HG03521 (cell line): ENCODE measurements around the gene NGRN.
"Not testable (repeated sequence)": the region's sequence is repeated elsewhere in the genome, so short reads cannot be mapped to it uniquely, and the experiment has no call there.

Experiments
- ATAC-seq: cut with Tn5 transposase; IDR thresholded peaks from one replicate; pipeline ENCODE4 v1.9.1; 2021; ENCODE audit warnings: mild to moderate bottlenecking, moderate library complexity; ENCODE audit not compliant: unreplicated experiment

The NGRN gene

DNA sequence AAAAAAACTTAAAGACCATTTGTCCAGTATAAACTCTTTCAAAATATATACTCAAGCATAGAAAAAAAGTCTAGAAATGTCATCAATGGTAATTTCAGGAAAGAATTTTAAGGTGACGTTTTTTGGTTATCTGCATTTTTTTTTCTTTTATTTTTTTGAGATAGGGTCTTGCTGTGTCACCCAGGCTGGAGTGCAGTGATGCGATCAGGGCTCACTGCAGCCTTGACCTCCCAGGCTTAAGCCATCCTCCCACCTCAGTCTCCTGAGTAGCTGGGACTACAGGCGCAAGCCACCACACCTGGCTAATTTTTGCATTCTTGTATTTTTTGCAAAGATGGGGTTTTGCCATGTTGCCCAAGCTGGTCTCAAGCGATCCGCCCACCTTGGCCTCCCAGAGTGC is 15.3 kb downstream of the NGRN start:
- ATAC-seq: not testable (repeated sequence)

GRCh38 chr15:90281637-90282036 is 16.2 kb downstream of the NGRN start:
- ATAC-seq: not testable (repeated sequence)

GRCh38 chr15:90286678-90287077 is 21.2 kb downstream of the NGRN start:
- no peak for ATAC-seq

GRCh38 chr15:90287101-90287500 is 21.6 kb downstream of the NGRN start:
- ATAC-seq: no peak

DNA sequence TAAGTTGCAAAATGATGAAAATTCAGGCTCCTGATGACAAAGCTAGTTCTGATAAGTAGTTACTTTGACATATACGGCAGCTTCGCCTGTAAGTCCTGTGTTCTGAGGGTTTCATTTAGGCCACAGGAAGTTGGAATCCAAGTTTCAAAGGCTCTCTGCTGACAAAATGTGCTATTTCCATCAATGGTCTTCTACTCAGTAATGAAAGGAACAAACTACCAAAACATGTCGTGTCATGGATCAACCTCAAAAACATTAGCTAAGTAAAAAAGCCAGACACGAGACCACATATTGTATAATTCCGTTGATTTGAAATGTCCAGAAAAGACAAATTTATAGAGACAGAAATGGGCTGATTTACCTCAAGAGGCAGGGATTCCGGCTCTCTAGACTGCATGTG is 22.5 kb downstream of the NGRN start:
- ATAC-seq: no peak

- ATAC-seq: no peak
Observed at GRCh38 chr15:90291679-90292356, 26.3 kb downstream of the NGRN start.

- ATAC-seq: not testable (repeated sequence)
Observed at GRCh38 chr15:90293040-90293810, 27.8 kb downstream of the NGRN start.

DNA sequence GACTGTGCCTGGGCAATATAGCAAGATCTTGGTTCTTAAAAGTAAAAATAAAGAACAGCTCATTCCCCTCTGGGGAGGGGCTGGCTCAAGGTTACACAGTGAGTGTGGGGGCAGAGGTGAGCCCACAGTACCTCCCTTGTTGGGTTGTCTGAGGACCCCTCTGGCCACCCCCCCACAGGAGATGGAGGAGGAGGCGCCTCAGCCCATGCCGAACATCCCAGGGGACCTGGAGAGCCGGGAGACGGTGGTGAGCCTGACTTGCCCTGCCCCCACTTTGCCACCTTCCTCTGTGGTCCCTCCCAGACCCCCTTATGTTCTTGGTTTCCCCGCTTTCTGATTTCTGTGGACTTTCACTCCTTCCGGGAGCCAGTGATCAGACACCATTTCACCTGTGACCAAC is 28.7 kb downstream of the NGRN start:
- ATAC-seq: no peak

DNA sequence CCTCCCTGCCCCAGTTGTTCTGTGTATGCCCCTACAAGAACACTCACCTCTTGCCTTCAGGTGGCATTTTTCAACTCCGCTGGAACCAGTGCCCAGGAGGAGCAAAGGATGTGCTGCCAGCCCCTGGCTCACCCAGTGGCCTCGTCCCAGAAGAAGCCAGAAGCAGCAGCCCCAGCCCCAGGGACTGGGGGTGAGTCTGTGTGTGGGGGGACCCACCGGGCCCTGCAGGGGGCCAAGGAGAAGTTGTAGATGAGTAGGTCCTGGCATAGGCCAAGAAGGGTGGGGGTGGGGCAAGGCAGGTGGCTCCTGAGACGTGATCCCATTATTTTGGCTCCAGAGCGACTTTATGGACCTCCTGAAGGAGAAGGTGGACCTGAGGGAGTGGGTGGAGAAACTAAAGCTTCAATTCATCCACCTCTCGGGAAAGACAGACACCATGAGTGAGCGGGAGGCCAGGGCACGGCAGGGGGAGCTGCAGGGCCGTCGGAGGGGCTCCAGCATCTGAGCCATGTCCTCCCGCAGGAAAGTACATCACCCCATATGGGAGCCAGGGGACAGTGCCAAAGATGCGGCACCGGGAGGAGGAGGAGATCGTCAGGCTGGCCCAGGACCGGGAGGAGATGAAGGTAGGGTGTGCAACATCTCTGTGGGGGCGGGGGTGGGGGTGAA is 29.3 kb downstream of the NGRN start:
- no peak for ATAC-seq

GRCh38 chr15:90295270-90295648 is 29.8 kb downstream of the NGRN start:
- ATAC-seq: no peak

GRCh38 chr15:90296316-90296884 is 30.9 kb downstream of the NGRN start:
- ATAC-seq: not testable (repeated sequence)

DNA sequence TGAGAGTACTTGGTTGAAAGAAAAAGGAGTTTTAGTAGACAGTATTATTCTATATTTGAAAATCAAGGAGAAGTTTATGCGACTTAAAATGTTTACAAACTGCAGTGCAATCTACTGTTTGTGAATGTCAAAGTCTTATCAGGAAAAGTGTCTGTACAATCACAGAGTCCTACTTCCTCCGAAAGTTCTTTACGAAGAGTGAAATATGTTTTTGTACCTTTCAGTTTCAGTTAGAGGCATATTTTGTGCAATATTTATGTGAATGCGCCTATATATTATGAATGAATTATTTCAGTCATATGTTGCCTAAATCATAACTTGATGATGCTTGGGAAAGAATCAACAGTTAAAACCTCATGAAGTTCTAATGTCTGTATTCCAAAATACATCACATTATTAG is 31.5 kb downstream of the NGRN start:
- ATAC-seq: no peak

DNA sequence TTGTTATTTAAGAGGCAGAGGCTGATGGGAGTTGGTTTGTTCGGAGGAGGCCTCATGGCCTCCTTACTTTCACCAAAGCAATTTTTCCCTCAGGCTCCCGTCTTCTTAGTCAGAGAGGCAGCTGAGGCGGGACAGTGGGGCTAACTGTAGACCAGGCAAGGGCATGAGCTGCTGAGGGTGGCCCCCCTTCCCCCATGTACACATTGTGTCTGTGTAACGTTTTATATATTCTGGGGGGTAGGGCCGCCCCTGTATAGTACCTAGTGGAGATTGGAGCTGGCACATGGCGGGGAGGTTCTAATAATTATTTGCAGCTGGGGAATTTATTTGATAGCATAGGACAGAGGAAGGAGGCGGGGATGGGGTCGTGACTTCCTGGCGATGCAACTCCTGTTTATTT is 35.1 kb downstream of the NGRN start:
- ATAC-seq: no peak

DNA sequence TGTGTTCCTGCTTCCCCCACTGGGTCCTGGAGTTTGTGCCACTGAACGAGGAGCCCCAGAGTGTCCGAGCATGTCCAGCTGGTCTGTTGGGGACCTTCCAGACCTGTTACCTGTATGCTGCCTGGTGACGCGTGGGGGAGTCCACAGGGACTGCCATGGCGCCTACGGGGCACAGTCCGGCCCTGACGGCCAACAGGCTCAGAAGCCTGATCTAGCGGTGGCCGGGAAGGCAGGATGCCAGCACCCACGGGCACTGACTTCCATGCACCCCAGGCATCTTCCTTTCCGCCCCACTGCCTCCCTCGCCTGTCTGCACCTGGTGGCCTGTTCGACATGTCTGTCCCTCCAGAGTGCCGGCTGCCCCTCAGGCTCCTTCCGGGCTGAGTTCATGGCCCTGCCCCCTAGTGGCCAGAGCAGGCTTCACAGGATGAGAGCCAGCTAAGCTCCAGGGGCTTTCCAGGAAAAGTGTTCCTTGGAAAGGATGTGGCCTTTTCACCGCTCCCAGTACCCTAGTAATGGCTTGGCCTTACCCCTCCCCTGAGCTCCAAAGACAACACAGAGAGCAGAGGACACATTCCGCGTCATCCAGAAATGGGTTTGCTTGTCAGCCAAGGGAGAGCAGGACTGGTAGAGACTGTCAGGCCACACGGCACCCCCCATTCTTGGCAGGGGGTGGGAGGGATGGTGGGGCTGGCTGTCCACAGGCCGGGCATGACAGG is 35.7 kb downstream of the NGRN start:
- ATAC-seq: no peak

- ATAC-seq: no peak
Observed at GRCh38 chr15:90301707-90302300, 36.3 kb downstream of the NGRN start.

DNA sequence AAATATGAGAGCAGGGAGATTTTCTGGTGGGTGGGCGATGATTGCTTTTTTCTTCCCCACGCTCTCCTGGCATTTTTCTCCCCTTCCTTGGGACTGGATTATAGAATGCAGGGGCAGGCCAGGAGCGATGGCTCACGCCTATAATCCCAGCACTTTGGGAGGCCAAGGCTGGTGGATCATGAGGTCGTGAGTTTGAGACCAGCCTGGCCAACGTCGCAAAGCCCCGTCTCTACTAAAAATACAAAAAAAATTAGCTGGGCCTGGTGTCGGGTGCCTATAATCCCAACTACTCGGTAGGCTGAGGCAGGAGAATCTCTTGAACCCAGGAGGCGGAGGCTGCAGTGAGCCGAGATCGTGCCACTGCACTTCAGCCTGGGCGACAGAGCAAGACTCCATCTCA is 39.9 kb downstream of the NGRN start:
- not testable (repeated sequence) for ATAC-seq

DNA sequence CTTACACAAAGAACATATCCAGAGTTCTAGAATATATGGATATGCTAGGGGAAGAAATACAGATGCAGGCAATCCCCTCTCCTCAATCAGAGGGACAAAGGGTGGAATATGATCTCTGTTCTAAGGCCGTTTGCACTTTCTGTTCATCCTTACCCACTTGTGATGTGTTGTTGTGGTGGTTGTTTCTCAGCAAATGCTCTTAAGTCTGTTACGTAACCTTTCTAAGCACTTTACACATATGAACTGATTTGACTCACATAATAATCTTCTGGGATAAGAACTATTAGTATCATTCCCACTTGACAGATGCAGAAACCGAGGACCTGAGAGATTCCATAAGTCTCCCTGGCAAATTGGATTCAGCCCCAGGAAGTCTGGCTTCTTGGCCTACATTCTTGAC is 40.5 kb downstream of the NGRN start:
- no peak for ATAC-seq

GRCh38 chr15:90306560-90306959 is 41.1 kb downstream of the NGRN start:
- ATAC-seq: peak; percentile 74

DNA sequence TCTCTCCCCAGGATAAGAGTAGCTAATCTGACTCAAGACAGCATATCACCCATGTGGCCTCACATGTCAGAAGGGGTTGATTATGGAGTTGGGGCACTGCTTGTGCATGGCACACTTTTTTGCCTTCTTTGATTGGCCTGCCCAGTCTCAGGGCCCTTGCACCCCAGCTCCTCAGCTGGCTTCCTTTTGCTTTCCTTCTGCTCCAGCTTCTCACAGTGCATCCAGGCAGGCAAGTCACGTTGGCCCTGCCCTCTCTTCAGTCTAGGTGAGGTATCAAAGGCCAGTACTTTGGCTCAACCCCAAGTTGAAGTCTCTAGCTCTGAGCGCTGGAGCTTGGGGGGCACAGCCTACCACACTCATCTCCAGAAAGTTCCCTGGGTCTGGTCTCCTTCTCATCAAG is 42.2 kb downstream of the NGRN start:
- no peak for ATAC-seq

GRCh38 chr15:90309020-90309419 is 43.5 kb downstream of the NGRN start:
- no peak for ATAC-seq
